SK-N-MC (cell line): ENCODE results near the gene RAMACL.

ENCODE experiments used
- EZH2 ChIP-seq: fragments of 200-600 bp; sonication (generic); IDR thresholded peaks from one replicate; pipeline ENCODE4 v1.6.1; 2017; ENCODE audit warnings: antibody characterized with exemption
- FOXP2 ChIP-seq: optimal IDR thresholded peaks from 2 replicates; pipeline ENCODE3; 2011; ENCODE audit warnings: mild to moderate bottlenecking, moderate library complexity; ENCODE audit not compliant: insufficient read depth; ENCODE audit errors: extremely low read length, control extremely low read depth
- POLR2AphosphoS5 ChIP-seq: IDR thresholded peaks from 2 replicates; pipeline ENCODE4 v1.6.1; 2012; ENCODE audit warnings: mild to moderate bottlenecking, low read depth, low read length, borderline replicate concordance

- TF ChIP-seq EZH2: no peak
- TF ChIP-seq POLR2AphosphoS5: no peak
- TF ChIP-seq FOXP2: no peak
These were observed 34.6 kb upstream of the RAMACL start for GRCh38 chr6:166621114-166621540.
